ENCODE data around the gene TNFRSF8. TPM values are rescaled to one million over a fixed set of nuclear protein-coding genes. Genes with fewer than 3 reads are reported as not detected.

The TNFRSF8 gene
- total and polyA plus RNA-seq, 2 of the 4 experiments (the other 2 are of a cell fraction) = under 0.01 to 0.31 TPM

- TF ChIP-seq ELK1 (IDR thresholded peaks at IDR 0.05; ENCODE audit: borderline replicate concordance, low read depth, low read length) = no peak
- no peak for TF ChIP-seq USF2 (IDR thresholded peaks at IDR 0.05; ENCODE audit: low read depth, low read length)
- TF ChIP-seq RAD21 (IDR thresholded peaks at IDR 0.05; ENCODE audit: low read length) = no peak
- TF ChIP-seq CHD1 (IDR thresholded peaks at IDR 0.05; ENCODE audit: low read depth, low read length) = no peak
- TF ChIP-seq FOS (IDR thresholded peaks at IDR 0.05; ENCODE audit: low read depth, low read length) = 0 out of 2 replicates have a peak, but pooled peaks have one; percentile 12
- Histone ChIP-seq H3K23ac (ENCODE audit: low read depth, low read length) (no peak overlapping the region), H3K18ac (ENCODE audit: low read depth, low read length) (no peak overlapping the region), H3K56ac (ENCODE audit: extremely low read depth, insufficient read depth, low read length) (no peak overlapping the region), H3K14ac (replicated peaks; ENCODE audit: low read depth, low read length) (no peak overlapping the region), H3K4me1 (ENCODE audit: control insufficient read depth, insufficient read depth, low read length) (peaks cover under 1% of the 10 kb centered on the region; the same call in 1 of the 2 replicates), H4K5ac (ENCODE audit: low read depth, low read length) (no peak overlapping the region), H4K8ac (ENCODE audit: low read depth in 2 of 2, low read length in 2 of 2) (no peak overlapping the region), H4K91ac (ENCODE audit: insufficient read depth, low read depth, low read length) (no peak overlapping the region), H3K79me1 (ENCODE audit: low read depth in 1 of 2, low read length in 2 of 2) (no peaks in the 10 kb centered on the region), H3K4ac (ENCODE audit: low read depth, low read length) (no peak overlapping the region), H3K9me1 (ENCODE audit: insufficient read depth, low read length) (no peaks in the 10 kb centered on the region), H3K36me3 (ENCODE audit: control insufficient read depth, insufficient read depth, low read length) (no peaks in the 10 kb centered on the region), H2AK5ac (ENCODE audit: low read depth, low read length) (no peak overlapping the region), H3K4me2 (ENCODE audit: low read depth, low read length) (no peak overlapping the region), H2AK9ac (replicated peaks; ENCODE audit: low read depth, low read length, poor library complexity) (no peak overlapping the region), H3K4me3 (ENCODE audit: insufficient read depth, low read depth, low read length) (no peak overlapping the region), H2BK20ac (ENCODE audit: low read depth, low read length) (no peak overlapping the region), H2AFZ (replicated peaks; ENCODE audit: low read length, poor library complexity) (no peak overlapping the region), H3K27ac (ENCODE audit: insufficient read depth, low read length) (no peak overlapping the region), H3K9me3 (ENCODE audit: control insufficient read depth, insufficient read depth, low read length) (peaks cover 9% of the 10 kb centered on the region), H2BK5ac (ENCODE audit: low read depth, low read length, poor library complexity, severe bottlenecking) (no peak overlapping the region), H3K27me3 (ENCODE audit: control insufficient read depth, insufficient read depth, low read length) (peaks cover 27% of the 10 kb centered on the region), H2BK120ac (ENCODE audit: low read depth, low read length) (no peak overlapping the region), H4K20me1 (ENCODE audit: insufficient read depth, low read length) (no peaks in the 10 kb centered on the region), H2BK15ac (ENCODE audit: low read depth, low read length) (no peak overlapping the region), H3K9ac (ENCODE audit: low read depth, low read length) (no peak overlapping the region)
- POLR2A ChIA-PET (ENCODE audit: unreplicated experiment) = no interaction called here
- dilution Hi-C loops (cut with HindIII; ENCODE audit: low sequenced_read_pairs, unreplicated experiment) (no loop called here), in situ Hi-C loops (cut with MboI; ENCODE audit: low sequenced_read_pairs) (no loop called here), intact Hi-C loops (cut with micrococcal nuclease) (no loop called here)
- DNase-seq (peak; percentile 23), ATAC-seq (ENCODE audit: low read depth) (no peak)
- CTCF ChIA-PET = no interaction called here
- no TSS peak for BruUV-seq (replicated peaks)
Observed at GRCh38 chr1:12057382-12057781, 5.7 kb upstream of the TNFRSF8 start.

All from IMR-90 (cell line).